SU-DHL-6 (cell line): Measurements from ENCODE around the gene ZRANB3.

Experiments
- EZH2phosphoT487 ChIP-seq: fragments of 200-600 bp; sonication (generic), shearing (Covaris generic); conservative IDR thresholded peaks from 2 replicates; pipeline ENCODE4 v1.6.1; 2018; ENCODE audit warnings: mild to moderate bottlenecking, antibody characterized with exemption, low read length, moderate library complexity, mixed read lengths
- TF ChIP-seq, protein P1 (sequence below): fragments of 200-600 bp; sonication (generic); IDR thresholded peaks from one replicate; pipeline ENCODE4 v1.5.1; 2017; ENCODE audit warnings: antibody characterized with exemption, mild to moderate bottlenecking, low read length, moderate library complexity; ENCODE audit not compliant: insufficient read depth, poor library complexity, severe bottlenecking

GRCh38 chr2:135424849-135425248 lies 106.2 kb downstream of the ZRANB3 start:
- TF ChIP-seq, protein P1, sequence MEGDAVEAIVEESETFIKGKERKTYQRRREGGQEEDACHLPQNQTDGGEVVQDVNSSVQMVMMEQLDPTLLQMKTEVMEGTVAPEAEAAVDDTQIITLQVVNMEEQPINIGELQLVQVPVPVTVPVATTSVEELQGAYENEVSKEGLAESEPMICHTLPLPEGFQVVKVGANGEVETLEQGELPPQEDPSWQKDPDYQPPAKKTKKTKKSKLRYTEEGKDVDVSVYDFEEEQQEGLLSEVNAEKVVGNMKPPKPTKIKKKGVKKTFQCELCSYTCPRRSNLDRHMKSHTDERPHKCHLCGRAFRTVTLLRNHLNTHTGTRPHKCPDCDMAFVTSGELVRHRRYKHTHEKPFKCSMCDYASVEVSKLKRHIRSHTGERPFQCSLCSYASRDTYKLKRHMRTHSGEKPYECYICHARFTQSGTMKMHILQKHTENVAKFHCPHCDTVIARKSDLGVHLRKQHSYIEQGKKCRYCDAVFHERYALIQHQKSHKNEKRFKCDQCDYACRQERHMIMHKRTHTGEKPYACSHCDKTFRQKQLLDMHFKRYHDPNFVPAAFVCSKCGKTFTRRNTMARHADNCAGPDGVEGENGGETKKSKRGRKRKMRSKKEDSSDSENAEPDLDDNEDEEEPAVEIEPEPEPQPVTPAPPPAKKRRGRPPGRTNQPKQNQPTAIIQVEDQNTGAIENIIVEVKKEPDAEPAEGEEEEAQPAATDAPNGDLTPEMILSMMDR: no peak
- no peak for TF ChIP-seq EZH2phosphoT487
